Neural cell (in vitro differentiated cells): ENCODE measurements around the gene EBLN2. TPM values are rescaled to one million over a fixed set of nuclear protein-coding genes. Genes with fewer than 3 reads are reported as not detected.

Experiments
- H2AFZ ChIP-seq: fragments of 200-600, 300-800 bp; sonication (generic), shearing (Covaris generic); 2 replicates; pipeline ENCODE4 v1.6.0; 2014; ENCODE audit warnings: low read depth, mild to moderate bottlenecking, antibody characterized with exemption, low read length, moderate library complexity
- H3F3A ChIP-seq: fragments of 200-600 bp; shearing (Covaris generic); 2 replicates; pipeline ENCODE4 v1.6.1; 2016; ENCODE audit warnings: mild to moderate bottlenecking, moderate library complexity, mixed read lengths, antibody characterized with exemption, low read length; ENCODE audit not compliant: insufficient read depth, poor library complexity, severe bottlenecking
- H3K27ac ChIP-seq: fragments of 200-600, 300-800 bp; sonication (generic), shearing (Covaris generic); 2 replicates; pipeline ENCODE4 v1.5.1; 2014; ENCODE audit warnings: mild to moderate bottlenecking, low read length, moderate library complexity
- H3K27me3 ChIP-seq: fragments of 300-800, 200-600 bp; sonication (generic), shearing (Covaris generic); 2 replicates; pipeline ENCODE4 v1.6.0; 2014; ENCODE audit warnings: mild to moderate bottlenecking, low read depth, low read length, moderate library complexity; ENCODE audit not compliant: insufficient read depth
- H3K36me3 ChIP-seq: fragments of 300-800, 200-600 bp; sonication (generic), shearing (Covaris generic); 2 replicates; pipeline ENCODE4 v1.5.1; 2014; ENCODE audit warnings: mild to moderate bottlenecking, antibody characterized with exemption, low read length, moderate library complexity; ENCODE audit not compliant: insufficient read depth
- H3K4me2 ChIP-seq: fragments of 300-800, 200-600 bp; sonication (generic), shearing (Covaris generic); 2 replicates; pipeline ENCODE4 v1.6.0; 2014; ENCODE audit warnings: mild to moderate bottlenecking, low read length
- H3K4me3 ChIP-seq: fragments of 300-800, 200-600 bp; sonication (generic), shearing (Covaris generic); 2 replicates; pipeline ENCODE4 v1.5.1; 2014; ENCODE audit warnings: mild to moderate bottlenecking, low read length, moderate library complexity
- H3K79me2 ChIP-seq: fragments of 200-600 bp; shearing (Covaris generic); replicated peaks from 2 replicates; pipeline ENCODE4 v1.6.0; 2014; ENCODE audit warnings: mild to moderate bottlenecking, low read length, moderate library complexity; ENCODE audit not compliant: insufficient read depth
- H3K9ac ChIP-seq: fragments of 300-800, 200-600 bp; sonication (generic), shearing (Covaris generic); 2 replicates; pipeline ENCODE4 v1.6.1; 2016; ENCODE audit warnings: mild to moderate bottlenecking, low read length, mixed read lengths
- H3K9me2 ChIP-seq: fragments of 200-600 bp; shearing (Covaris generic); 2 replicates; pipeline ENCODE4 v1.6.1; 2016; ENCODE audit warnings: mild to moderate bottlenecking, low read length, mixed read lengths; ENCODE audit not compliant: insufficient read depth
- H3K9me3 ChIP-seq: fragments of 200-600, 300-800 bp; sonication (generic), shearing (Covaris generic); 2 replicates; pipeline ENCODE4 v1.6.1; 2016; ENCODE audit warnings: mild to moderate bottlenecking, mixed run types, low read length, moderate library complexity, mixed read lengths
- H4K20me1 ChIP-seq: fragments of 200-600 bp; shearing (Covaris generic); 2 replicates; pipeline ENCODE4 v1.6.1; 2016; ENCODE audit warnings: mild to moderate bottlenecking, mixed run types; ENCODE audit not compliant: insufficient read depth
- EP300 ChIP-seq: fragments of 450-650 bp; conservative IDR thresholded peaks from 2 replicates; pipeline ENCODE4 v1.6.1; 2014; ENCODE audit warnings: antibody characterized with exemption, mild to moderate bottlenecking, moderate library complexity; ENCODE audit not compliant: poor library complexity, severe bottlenecking
- EZH2 ChIP-seq: fragments of 200-600, 300-800 bp; shearing (Covaris generic), sonication (generic); IDR thresholded peaks from 2 replicates; pipeline ENCODE4 v1.6.1; 2014; ENCODE audit warnings: antibody characterized with exemption, low read length, borderline replicate concordance, mild to moderate bottlenecking; ENCODE audit not compliant: insufficient read depth, poor library complexity, severe bottlenecking
- MXI1 ChIP-seq: fragments of 450-650 bp; conservative IDR thresholded peaks from 2 replicates; pipeline ENCODE4 v1.6.1; 2014; ENCODE audit warnings: antibody characterized with exemption, mild to moderate bottlenecking; ENCODE audit not compliant: poor library complexity, severe bottlenecking
- POLR2AphosphoS5 ChIP-seq: IDR thresholded peaks from 2 replicates; pipeline ENCODE4 v1.6.1; 2012
- RAD21 ChIP-seq: fragments of 450-650 bp; conservative IDR thresholded peaks from 2 replicates; pipeline ENCODE4 v1.6.1; 2014; ENCODE audit warnings: antibody characterized with exemption, mild to moderate bottlenecking, moderate library complexity
- SMC3 ChIP-seq: fragments of 450-650 bp; conservative IDR thresholded peaks from 2 replicates; pipeline ENCODE4 v1.6.1; 2014; ENCODE audit warnings: antibody characterized with exemption, mild to moderate bottlenecking, moderate library complexity; ENCODE audit not compliant: poor library complexity
- TAF1 ChIP-seq: IDR thresholded peaks from 2 replicates; pipeline ENCODE4 v1.6.1; 2012; ENCODE audit warnings: low read depth
- polyA plus RNA-seq: library from polyadenylated mRNA; depleted of rRNA; stranded (reverse); fragments of >200 nt; gene quantifications from 2 replicates; pipeline ENCODE4 v1.2.3, GENCODE V29; 2014
- TF ChIP-seq, protein P1 (sequence below): fragments of 450-650 bp; IDR thresholded peaks from 2 replicates; pipeline ENCODE4 v1.5.1; 2014; ENCODE audit warnings: antibody characterized with exemption, mild to moderate bottlenecking, moderate library complexity; ENCODE audit not compliant: poor library complexity, severe bottlenecking
- TF ChIP-seq, protein P2 (sequence below): IDR thresholded peaks from 2 replicates; pipeline ENCODE4 v1.6.1; 2012; ENCODE audit warnings: borderline replicate concordance

The EBLN2 gene
- polyA plus RNA-seq, 1 donor from 2014 or later, result 8.3 TPM

DNA sequence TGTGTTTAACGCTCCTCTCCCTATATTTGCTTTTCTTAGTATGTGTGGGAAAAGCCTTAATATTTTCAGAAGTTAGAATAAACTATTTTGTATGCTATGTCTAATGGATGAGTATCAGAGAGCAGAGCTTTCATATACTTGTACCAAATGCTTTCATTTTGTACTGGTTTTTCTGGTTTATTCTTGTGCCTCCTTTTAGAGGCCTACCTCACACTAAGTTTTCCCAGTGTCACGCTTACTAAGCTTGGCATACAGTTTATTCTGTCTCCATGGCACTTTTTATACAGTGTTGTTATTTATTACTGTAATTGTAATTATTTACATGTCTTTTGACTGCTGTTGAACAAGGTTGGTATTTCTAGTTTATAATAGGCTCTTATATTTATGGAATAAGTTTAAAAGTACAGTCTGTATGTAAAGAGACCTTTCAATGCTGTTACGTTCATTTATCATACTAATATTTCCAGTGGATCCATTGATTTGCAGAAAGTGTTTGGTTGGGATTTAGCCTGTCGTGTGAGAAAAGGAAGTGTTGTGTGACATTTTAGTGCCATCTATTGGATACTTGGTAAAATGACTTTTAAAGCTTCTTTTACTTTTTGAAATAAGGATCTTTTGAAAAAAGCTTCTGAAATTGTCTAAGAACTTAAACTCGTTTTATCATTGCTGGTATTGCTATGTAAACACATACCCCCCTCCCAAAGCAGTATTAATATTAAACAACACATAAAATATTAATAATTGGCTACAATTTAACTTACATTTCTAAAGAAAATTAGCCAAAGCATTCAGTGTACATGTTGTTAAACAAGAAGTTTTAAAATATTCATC is 5.2 kb upstream of the EBLN2 start:
- H3K9ac ChIP-seq, result no peak overlapping the region
- H3K4me2 ChIP-seq, result no peak overlapping the region
- H2AFZ ChIP-seq, result no peak overlapping the region
- peaks cover 43% of the 10 kb centered on the region for H3K79me2 ChIP-seq
- no peaks in the 10 kb centered on the region for H3K27me3 ChIP-seq
- H3F3A ChIP-seq, result no peaks in the 10 kb centered on the region
- no peak overlapping the region for H3K27ac ChIP-seq
- TF ChIP-seq, protein P1, sequence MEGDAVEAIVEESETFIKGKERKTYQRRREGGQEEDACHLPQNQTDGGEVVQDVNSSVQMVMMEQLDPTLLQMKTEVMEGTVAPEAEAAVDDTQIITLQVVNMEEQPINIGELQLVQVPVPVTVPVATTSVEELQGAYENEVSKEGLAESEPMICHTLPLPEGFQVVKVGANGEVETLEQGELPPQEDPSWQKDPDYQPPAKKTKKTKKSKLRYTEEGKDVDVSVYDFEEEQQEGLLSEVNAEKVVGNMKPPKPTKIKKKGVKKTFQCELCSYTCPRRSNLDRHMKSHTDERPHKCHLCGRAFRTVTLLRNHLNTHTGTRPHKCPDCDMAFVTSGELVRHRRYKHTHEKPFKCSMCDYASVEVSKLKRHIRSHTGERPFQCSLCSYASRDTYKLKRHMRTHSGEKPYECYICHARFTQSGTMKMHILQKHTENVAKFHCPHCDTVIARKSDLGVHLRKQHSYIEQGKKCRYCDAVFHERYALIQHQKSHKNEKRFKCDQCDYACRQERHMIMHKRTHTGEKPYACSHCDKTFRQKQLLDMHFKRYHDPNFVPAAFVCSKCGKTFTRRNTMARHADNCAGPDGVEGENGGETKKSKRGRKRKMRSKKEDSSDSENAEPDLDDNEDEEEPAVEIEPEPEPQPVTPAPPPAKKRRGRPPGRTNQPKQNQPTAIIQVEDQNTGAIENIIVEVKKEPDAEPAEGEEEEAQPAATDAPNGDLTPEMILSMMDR, result peak; percentile 77
- no peak for TF ChIP-seq TAF1
- peak; percentile 74 for TF ChIP-seq SMC3
- peak; percentile 82 for TF ChIP-seq RAD21
- no peaks in the 10 kb centered on the region for H3K36me3 ChIP-seq
- peaks cover 5% of the 10 kb centered on the region for H4K20me1 ChIP-seq
- H3K4me3 ChIP-seq, result no peak overlapping the region
- H3K9me2 ChIP-seq, result no peaks in the 10 kb centered on the region
- H3K9me3 ChIP-seq, result no peaks in the 10 kb centered on the region

DNA sequence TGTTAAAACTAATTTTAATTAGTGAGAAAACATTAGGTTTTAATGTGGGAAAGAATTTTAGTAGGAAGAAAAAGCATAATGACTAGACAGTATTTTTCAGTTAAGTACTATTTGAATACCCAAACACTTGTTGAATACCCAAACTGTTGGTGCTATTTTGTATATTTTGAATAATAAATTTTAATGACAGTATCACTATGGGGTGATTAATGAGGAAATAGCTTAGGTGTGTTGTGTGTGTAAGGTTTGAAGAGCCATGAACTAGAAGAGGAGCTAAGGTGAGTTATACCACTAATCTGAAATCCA is 4.7 kb upstream of the EBLN2 start:
- H3K9ac ChIP-seq, result no peak overlapping the region
- no peaks in the 10 kb centered on the region for H3F3A ChIP-seq
- TF ChIP-seq MXI1, result no peak
- TF ChIP-seq, protein P2, sequence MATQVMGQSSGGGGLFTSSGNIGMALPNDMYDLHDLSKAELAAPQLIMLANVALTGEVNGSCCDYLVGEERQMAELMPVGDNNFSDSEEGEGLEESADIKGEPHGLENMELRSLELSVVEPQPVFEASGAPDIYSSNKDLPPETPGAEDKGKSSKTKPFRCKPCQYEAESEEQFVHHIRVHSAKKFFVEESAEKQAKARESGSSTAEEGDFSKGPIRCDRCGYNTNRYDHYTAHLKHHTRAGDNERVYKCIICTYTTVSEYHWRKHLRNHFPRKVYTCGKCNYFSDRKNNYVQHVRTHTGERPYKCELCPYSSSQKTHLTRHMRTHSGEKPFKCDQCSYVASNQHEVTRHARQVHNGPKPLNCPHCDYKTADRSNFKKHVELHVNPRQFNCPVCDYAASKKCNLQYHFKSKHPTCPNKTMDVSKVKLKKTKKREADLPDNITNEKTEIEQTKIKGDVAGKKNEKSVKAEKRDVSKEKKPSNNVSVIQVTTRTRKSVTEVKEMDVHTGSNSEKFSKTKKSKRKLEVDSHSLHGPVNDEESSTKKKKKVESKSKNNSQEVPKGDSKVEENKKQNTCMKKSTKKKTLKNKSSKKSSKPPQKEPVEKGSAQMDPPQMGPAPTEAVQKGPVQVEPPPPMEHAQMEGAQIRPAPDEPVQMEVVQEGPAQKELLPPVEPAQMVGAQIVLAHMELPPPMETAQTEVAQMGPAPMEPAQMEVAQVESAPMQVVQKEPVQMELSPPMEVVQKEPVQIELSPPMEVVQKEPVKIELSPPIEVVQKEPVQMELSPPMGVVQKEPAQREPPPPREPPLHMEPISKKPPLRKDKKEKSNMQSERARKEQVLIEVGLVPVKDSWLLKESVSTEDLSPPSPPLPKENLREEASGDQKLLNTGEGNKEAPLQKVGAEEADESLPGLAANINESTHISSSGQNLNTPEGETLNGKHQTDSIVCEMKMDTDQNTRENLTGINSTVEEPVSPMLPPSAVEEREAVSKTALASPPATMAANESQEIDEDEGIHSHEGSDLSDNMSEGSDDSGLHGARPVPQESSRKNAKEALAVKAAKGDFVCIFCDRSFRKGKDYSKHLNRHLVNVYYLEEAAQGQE, result no peak
- TF ChIP-seq EZH2, result no peak
- no peak for TF ChIP-seq TAF1
- TF ChIP-seq EP300, result no peak
- TF ChIP-seq SMC3, result no peak
- TF ChIP-seq RAD21, result no peak
- TF ChIP-seq POLR2AphosphoS5, result no peak
- TF ChIP-seq, protein P1, result no peak
- no peak overlapping the region for H3K27ac ChIP-seq
- no peaks in the 10 kb centered on the region for H3K9me3 ChIP-seq
- peaks cover 39% of the 10 kb centered on the region for H3K79me2 ChIP-seq
- no peak overlapping the region for H3K4me2 ChIP-seq
- no peaks in the 10 kb centered on the region for H3K36me3 ChIP-seq
- peaks cover 5% of the 10 kb centered on the region for H4K20me1 ChIP-seq
- H3K27me3 ChIP-seq, result no peaks in the 10 kb centered on the region
- H2AFZ ChIP-seq, result no peak overlapping the region
- H3K9me2 ChIP-seq, result no peaks in the 10 kb centered on the region
- H3K4me3 ChIP-seq, result no peak overlapping the region
